Measurements from ENCODE around the gene SERINC4.

DNA sequence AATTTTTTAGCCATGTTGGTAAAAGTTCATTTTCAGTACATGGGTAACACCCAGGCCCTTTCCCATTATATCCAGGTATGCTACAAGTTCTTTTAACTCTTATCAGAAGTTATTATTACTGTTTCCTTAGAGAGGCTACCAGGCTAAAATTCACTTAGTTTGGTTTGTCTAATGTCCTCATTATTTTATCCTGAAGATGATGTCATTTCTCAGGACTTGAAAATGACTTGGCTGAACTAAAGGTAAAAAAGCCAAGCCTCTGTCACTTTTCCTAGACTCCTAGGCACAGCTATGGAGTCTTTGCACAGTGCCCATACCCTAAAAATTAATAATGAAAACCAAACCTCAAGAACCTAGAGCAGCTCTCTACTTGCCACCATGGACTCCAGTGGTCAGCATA, 27.4 kb downstream of the SERINC4 start:
- TF ChIP-seq, protein P1, sequence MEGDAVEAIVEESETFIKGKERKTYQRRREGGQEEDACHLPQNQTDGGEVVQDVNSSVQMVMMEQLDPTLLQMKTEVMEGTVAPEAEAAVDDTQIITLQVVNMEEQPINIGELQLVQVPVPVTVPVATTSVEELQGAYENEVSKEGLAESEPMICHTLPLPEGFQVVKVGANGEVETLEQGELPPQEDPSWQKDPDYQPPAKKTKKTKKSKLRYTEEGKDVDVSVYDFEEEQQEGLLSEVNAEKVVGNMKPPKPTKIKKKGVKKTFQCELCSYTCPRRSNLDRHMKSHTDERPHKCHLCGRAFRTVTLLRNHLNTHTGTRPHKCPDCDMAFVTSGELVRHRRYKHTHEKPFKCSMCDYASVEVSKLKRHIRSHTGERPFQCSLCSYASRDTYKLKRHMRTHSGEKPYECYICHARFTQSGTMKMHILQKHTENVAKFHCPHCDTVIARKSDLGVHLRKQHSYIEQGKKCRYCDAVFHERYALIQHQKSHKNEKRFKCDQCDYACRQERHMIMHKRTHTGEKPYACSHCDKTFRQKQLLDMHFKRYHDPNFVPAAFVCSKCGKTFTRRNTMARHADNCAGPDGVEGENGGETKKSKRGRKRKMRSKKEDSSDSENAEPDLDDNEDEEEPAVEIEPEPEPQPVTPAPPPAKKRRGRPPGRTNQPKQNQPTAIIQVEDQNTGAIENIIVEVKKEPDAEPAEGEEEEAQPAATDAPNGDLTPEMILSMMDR (IDR thresholded peaks at IDR 0.05) = no peak
- no peak for TF ChIP-seq POLR2A (IDR thresholded peaks at IDR 0.05)
- no peak for TF ChIP-seq EP300 (IDR thresholded peaks at IDR 0.05)
